Measurements from ENCODE around the gene LARGE1.

Gene LARGE1

DNA sequence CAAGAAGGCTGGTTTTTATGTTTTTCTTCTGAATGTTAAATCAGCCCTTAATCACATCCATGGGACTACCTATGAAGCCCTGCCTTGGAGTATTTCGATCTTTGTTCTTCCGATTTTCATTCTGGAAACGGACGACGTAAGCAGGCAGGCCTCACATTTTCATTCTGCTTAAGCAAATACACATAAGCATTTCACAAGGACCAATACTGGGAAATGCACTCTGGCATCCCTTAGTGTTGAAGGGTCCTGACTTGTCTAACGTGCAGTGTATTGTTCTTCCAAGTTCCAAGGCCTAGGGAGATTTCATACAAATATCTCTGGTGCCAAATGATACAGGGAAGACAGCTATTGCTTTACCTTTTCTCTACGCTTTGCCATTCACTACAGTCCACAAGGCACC, 143.8 kb downstream of the LARGE1 start:
- no peak for DNase-seq (ENCODE audit: low read depth in 2 of 2)

GRCh38 chr22:33774781-33775180, 145.5 kb downstream of the LARGE1 start:
- no peak for DNase-seq (ENCODE audit: low read depth in 2 of 2)

GRCh38 chr22:33772745-33773144, 147.5 kb downstream of the LARGE1 start:
- no peak for DNase-seq (ENCODE audit: low read depth in 2 of 2)

GRCh38 chr22:33771136-33771535, 149.1 kb downstream of the LARGE1 start:
- no peak for DNase-seq (ENCODE audit: low read depth in 2 of 2)

- no peak for DNase-seq (ENCODE audit: low read depth in 2 of 2)
Measured at GRCh38 chr22:33770723-33771122, 149.6 kb downstream of the LARGE1 start.

DNA sequence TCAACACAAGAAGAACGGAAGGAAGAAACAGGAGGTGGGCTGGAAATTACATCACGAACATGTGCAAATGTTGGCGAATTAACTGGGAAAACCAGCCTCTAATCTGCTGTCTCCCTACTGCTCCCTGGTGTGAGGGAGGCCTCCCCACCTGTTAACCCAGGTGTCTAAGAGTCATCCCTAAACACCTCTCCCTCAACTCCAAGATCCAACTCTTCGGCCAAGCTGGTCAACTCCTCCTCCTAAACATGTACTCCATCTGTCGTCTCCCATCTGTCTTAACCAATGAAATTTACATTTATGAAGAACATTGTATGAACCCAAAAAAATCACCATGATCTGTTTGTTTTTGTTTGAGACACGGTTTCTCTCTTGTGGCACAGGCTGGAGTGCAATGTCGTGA, 154.2 kb downstream of the LARGE1 start:
- no peak for DNase-seq (ENCODE audit: low read depth in 2 of 2)

DNA sequence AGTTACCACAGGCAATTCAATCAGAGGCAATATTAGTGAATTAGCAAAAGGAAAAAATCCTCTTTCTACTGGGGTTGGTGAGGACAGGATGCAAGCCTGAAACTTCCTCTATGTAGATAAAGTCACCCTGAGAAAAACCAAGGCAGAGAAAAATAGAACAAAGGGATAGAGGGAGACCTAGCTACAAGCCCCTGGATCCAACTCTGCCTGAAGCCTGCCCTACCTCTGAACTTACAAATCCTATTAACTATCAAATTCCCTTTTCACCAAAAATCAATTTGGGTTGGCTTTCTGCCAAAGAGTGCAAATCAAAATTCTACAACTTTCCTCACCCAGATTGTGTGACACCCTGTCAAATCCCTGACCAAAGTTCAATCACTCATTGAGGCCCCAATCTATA, 161.3 kb downstream of the LARGE1 start:
- DNase-seq (ENCODE audit: low read depth in 2 of 2): no peak

- DNase-seq (ENCODE audit: low read depth in 2 of 2): no peak
Measured at GRCh38 chr22:33757802-33758483, 162.3 kb downstream of the LARGE1 start.

GRCh38 chr22:33757041-33757801, 163.1 kb downstream of the LARGE1 start:
- no peak for DNase-seq (ENCODE audit: low read depth in 2 of 2)

DNA sequence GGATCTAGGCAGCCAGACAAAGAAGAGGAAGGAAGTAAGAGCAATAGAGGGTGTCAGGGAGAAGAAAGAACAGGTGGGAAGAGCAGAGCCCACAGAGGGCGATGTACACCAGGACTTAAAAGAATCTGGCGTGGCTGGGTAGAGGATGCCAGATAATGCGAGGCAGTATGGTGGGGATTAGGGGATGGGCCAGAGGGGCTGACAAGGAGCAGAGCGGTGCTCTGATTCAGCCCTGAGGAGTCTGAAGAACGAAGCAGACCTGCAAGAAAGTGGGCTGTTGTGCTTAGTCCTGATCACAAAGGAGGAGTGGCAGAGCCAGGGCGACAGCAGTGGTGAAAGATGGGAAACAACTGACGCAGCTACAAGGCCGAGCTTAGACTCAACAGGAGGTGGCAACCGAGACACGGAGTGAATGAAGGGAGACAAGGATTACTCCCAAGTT, 163.7 kb downstream of the LARGE1 start:
- DNase-seq (ENCODE audit: low read depth in 2 of 2): no peak

GRCh38 chr22:33748714-33749113, 171.6 kb downstream of the LARGE1 start:
- DNase-seq (ENCODE audit: low read depth in 2 of 2): no peak

DNA sequence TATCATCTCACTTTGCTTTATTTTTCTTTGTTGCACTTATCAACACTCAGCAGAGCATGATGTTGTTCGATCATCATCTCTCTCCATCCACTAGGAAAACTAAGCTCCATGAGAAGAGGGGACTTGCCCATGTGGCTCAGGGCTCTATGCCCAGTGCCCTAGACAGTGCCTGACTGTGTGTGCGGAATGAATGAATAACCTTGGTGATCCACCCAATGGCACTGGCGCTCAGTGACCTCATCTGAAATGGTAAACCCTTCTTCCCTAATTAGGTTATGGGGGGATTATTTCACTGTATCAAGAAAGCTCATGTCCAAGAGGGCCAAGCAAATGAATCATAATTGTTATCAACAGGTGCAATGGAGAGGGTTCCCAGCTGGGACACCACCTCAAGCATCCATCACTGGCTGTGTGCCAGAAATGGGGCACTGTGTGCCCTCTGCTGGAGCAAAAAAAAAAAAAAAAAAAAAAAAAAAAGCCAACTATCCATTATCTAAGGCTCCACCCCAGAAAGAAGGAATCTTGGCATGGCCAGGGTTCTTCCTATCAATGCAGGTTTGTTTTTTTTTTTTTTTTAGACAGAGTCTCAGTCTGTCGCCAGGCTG, 172.6 kb downstream of the LARGE1 start:
- no peak for DNase-seq (ENCODE audit: low read depth in 2 of 2)

DNA sequence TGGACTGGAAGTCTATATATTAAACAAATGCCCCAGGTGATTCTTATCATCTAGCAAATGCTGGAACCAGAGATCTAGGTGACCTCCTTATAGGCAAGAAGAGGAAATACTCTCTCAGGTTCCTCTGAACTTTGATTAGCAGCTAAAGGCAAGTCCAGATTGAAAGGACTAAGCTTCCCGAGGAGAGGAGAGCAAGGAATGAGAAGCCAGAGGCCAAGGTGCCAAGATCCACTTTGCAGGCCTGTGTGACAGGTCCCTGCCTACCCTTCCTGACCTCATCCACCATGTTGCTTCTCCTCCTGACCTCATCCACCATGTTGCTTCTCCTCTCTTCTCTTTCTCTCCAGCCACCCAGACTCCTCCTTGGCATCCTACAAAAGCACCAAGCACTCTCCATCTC, 173.2 kb downstream of the LARGE1 start:
- no peak for DNase-seq (ENCODE audit: low read depth in 2 of 2)

GRCh38 chr22:33746501-33746928, 173.8 kb downstream of the LARGE1 start:
- no peak for DNase-seq (ENCODE audit: low read depth in 2 of 2)

DNA sequence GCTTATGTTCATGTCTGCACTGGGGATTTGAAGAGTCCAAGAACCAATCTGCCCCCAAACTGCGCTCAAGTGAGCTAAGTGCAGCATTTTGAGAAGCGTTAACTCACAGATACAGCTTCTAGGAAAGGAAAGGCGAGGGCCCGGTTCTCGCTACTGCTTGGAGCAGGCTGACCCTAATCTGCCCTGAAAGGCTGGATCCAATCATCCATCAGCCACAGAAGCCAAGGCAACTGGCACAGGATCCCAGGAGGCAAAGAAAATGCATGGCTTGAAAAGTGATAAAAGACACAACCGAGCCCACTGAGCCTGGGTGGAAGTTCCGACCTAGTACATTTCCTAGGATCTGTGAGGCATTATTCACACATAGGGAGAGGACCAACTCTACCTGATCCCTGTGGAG, 174.8 kb downstream of the LARGE1 start:
- no peak for DNase-seq (ENCODE audit: low read depth in 2 of 2)

GRCh38 chr22:33743756-33744155, 176.5 kb downstream of the LARGE1 start:
- no peak for DNase-seq (ENCODE audit: low read depth in 2 of 2)

GRCh38 chr22:33741025-33741424, 179.3 kb downstream of the LARGE1 start:
- DNase-seq (ENCODE audit: low read depth in 2 of 2): no peak

DNA sequence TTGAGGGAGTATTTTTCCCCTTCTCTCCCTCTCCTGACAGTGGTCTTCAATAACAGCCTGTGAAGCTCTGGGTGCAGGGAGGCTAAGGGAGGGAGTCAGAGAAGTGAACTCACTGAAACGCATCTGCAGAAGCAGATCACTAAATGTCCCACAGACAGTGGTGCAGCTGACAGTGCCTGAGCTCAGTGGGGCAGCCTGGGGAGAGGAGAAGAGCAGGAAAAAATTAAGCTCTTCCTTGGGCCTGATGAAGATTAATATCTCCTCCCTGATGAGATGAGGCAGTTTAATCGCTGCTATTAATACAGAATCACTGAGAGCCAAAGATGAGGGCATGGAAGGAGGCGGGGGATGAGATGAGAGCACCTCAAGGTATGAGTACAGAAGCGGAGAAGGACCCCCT, 180.8 kb downstream of the LARGE1 start:
- DNase-seq (ENCODE audit: low read depth in 2 of 2): no peak

GRCh38 chr22:33737662-33738061, 182.6 kb downstream of the LARGE1 start:
- DNase-seq (ENCODE audit: low read depth in 2 of 2): no peak

- DNase-seq (ENCODE audit: low read depth in 2 of 2): no peak
Measured at GRCh38 chr22:33735978-33736377, 184.3 kb downstream of the LARGE1 start.

GRCh38 chr22:33728847-33729246, 191.4 kb downstream of the LARGE1 start:
- no peak for DNase-seq (ENCODE audit: low read depth in 2 of 2)

- no peak for DNase-seq (ENCODE audit: low read depth in 2 of 2)
Measured at GRCh38 chr22:33726294-33726734, 194.0 kb downstream of the LARGE1 start.

DNA sequence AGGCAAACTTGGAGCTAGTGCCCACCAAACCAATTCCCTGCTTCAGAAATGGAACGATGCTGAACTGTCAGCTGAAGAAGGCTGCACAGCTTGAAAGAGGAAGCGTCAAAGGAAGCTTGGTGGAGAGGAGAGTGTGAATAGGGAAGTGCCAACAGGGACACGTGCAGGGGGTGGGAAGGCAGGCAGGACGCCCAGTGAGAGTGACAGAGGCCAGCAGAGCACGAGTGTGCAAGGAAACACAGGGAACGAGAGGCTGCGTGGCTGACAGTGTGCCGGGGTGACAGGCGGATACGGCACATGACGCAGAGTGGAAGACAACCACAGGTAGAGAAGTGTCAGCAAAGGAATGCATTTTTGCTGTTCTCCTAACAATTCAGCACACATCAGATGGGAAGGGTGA, 196.4 kb downstream of the LARGE1 start:
- no peak for DNase-seq (ENCODE audit: low read depth in 2 of 2)

Data from activated CD4-positive, alpha-beta T cell treated with anti-CD3 and anti-CD28 coated beads for 24 hours (primary cell).